ENCODE measurements around the gene TMEFF1.
A peak's percentile ranks its signal among the peaks of the same experiment; 100 is the strongest.
"Not testable (repeated sequence)": the region's sequence is repeated elsewhere in the genome, so short reads cannot be mapped to it uniquely, and the experiment has no call there.

TMEFF1 gene

GRCh38 chr9:100472788-100473275, at the start of gene TMEFF1:
Gene TMEFF1 (plus strand): TSS chr9:100473149. CDS start chr9:100473545, 396 bp downstream.
- DNase-seq = peak; percentile 50

- no peak for DNase-seq
Observed at GRCh38 chr9:100425758-100426157, 47.2 kb upstream of the TMEFF1 start.

- no peak for DNase-seq
Observed at GRCh38 chr9:100426189-100426529, 46.8 kb upstream of the TMEFF1 start.

GRCh38 chr9:100426530-100427365, 46.2 kb upstream of the TMEFF1 start, which contains the start of gene MSANTD3:
Gene MSANTD3 (plus strand): TSS chr9:100427143. CDS start chr9:100441939, 14,796 bp downstream.
- peak; percentile 74 for DNase-seq

GRCh38 chr9:100427366-100428263, 45.3 kb upstream of the TMEFF1 start:
- DNase-seq = peak; percentile 35

GRCh38 chr9:100428871-100429654, 43.9 kb upstream of the TMEFF1 start:
- no peak for DNase-seq

- DNase-seq = no peak
Observed at GRCh38 chr9:100430286-100430940, 42.5 kb upstream of the TMEFF1 start.

GRCh38 chr9:100431886-100432285, 41.1 kb upstream of the TMEFF1 start:
- no peak for DNase-seq

GRCh38 chr9:100432736-100433135, 40.2 kb upstream of the TMEFF1 start:
- no peak for DNase-seq

- no peak for DNase-seq
Observed at GRCh38 chr9:100436571-100436970, 36.4 kb upstream of the TMEFF1 start.

GRCh38 chr9:100437860-100438805, 34.8 kb upstream of the TMEFF1 start:
- peak; percentile 47 for DNase-seq

- no peak for DNase-seq
Observed at GRCh38 chr9:100440071-100440470, 32.9 kb upstream of the TMEFF1 start.

- DNase-seq = not testable (repeated sequence)
Observed at GRCh38 chr9:100440487-100440886, 32.5 kb upstream of the TMEFF1 start.

GRCh38 chr9:100441911-100442361, 31.0 kb upstream of the TMEFF1 start:
- DNase-seq = no peak

GRCh38 chr9:100443781-100444768, 28.9 kb upstream of the TMEFF1 start:
- no peak for DNase-seq

GRCh38 chr9:100445161-100445902, 27.6 kb upstream of the TMEFF1 start:
- DNase-seq = no peak

- no peak for DNase-seq
Observed at GRCh38 chr9:100445903-100446549, 26.9 kb upstream of the TMEFF1 start.

- DNase-seq = no peak
Observed at GRCh38 chr9:100447041-100447440, 25.9 kb upstream of the TMEFF1 start.
